Stimulated activated CD8-positive, alpha-beta memory T cell treated with anti-CD3 and anti-CD28 coated beads, Interleukin-15, amount 100 ng/mL, for 24 hours (primary cell): ENCODE results near the gene PNPLA8.
A peak's percentile ranks its signal among the peaks of the same experiment; 100 is the strongest.
"Not testable (repeated sequence)": the region's sequence is repeated elsewhere in the genome, so short reads cannot be mapped to it uniquely, and the experiment has no call there.

Experiments
- DNase-seq: peaks from one replicate; pipeline ENCODE4 v3.0.0-alpha.2; 2020; ENCODE audit warnings: low read depth

PNPLA8 gene

DNA sequence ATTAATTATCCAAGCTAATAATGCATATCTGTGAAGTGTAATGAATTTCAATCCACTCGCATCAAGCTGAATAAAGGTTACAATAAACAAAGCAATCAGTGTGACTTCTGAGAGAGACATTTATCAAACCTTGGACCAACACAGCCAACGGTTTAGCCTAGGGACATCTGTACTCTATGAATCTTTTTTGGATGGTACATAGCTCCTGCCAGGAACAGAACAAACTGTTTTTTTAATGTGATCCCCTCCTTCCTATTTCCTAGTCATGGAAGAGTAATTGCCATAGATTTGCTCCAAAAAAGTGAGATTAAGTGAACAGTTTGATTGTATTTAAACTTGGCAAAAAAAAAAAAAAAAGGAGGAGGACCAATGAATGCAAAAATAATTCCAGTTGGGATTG lies 58.5 kb downstream of the PNPLA8 start:
- no peak for DNase-seq

DNA sequence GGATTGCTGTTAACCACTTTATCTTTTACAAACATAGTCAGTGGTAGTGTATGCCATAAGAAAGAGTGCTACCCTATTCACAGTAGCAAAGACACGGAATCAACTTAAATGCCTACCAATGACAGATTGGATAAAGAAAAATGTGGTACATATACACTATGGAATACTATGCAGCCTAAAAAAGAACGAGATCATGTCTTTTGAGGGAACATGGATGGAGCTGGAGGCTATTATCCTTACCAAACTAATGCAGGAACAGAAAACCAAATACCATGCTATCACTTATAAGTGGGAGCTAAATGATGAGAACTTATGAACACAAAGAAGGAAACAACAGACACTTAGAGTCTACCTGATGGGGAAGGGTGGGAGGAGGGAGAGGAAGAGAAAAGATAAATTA lies 59.6 kb downstream of the PNPLA8 start:
- not testable (repeated sequence) for DNase-seq

DNA sequence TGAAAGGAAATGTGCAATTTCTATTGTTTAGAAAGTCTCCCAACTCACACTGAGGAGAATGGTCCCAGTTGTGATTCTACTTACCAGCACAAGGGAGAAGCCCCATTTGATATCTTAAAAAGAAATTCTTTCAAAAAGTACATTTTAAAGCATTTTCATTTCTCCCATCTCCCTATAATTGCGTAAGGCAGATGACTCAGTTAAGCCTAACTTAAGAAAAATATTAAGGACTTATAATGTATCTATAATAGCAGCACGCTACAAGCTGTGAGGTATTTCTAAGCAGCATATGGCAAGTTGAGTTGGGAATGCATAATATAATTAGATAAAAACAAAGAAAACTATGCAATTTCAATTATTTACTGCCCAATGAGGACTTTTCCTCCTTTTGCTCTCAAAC lies 61.2 kb downstream of the PNPLA8 start:
- DNase-seq, result no peak

DNA sequence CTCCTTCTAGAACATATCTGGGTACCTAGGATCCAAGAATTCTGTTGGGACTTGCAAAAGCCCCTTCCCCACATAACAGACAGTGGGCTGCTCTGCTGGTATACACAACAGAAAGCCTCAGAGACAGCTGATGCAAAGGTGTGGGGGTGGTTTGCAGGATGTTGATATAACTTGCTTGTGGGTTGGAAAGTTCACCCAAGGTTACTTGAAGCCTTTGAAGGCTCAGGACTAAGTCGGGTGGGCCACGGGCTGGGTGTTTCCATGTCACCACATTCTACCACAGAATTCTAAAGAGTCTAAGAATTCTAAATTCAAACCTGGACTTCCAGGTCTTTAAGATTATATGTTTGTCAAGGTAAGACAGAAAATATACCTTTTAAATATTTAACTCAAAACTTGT lies 62.3 kb downstream of the PNPLA8 start:
- no peak for DNase-seq

DNA sequence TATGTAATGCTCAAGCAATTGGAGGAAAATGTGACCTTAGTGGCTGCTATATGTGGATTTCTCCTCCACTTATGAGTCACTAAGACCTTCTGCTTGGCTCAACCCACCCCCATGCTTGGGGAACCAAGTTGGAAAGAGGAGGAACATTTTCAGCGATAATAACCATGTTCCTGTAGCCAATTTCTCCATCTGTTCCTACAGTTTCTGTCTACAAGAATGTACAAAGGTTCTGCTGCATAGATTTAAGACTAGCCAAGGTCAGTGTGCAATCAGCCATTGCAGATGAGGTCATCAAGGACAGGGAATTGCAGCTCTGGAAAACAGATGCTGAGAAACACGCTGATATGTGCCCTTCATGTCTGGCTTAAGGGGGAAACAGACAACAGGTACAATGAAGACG lies 64.1 kb downstream of the PNPLA8 start:
- DNase-seq, result no peak

DNA sequence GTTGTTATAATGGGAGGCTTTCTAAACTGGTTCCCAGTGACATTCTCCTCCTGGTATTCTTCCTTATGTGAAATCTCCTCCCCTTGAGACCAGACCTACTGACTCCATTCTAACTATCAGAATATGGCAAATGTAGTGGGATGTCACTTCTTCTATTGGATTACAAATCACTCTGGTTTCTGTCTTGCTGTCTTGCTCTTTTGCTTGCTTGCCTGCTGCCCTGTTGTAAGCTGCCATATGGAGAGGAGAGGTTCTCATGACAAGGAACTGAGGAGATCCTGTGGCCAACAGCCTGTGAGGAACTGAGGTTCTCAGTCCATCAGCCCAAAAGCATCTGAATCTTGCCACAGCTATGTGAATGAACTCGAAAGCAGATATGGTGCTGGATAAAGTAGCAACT lies 65.0 kb downstream of the PNPLA8 start:
- DNase-seq, result no peak

DNA sequence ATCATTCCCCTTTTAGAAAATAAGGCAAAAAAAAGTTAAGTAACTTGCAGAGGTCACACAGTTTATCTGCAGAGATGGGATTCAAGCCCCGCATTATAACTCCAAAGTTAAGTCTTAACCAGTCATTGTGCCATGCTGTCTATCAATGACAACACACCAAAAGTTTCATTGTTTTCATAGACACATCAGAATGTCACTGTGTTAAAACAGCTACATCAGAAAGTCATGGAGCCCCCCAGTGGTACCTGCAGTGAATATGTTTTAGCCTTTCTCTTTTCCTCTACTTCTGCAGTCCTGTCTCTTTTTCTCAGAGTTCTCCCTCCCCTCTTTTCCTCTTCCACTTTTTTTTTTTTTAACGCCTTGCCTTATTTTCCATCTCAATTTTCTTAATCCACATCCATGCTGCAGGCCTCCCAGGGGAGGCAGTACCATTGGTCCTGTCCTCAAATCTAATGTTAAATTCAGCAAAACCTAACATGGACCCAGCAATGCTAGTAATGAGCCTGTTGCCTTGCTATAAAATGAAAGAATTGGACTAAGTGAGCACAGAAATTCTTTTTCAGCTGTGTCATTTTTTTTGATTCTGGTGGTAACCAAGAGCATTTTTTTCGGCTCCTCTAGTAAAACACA lies 65.9 kb downstream of the PNPLA8 start:
- no peak for DNase-seq

DNA sequence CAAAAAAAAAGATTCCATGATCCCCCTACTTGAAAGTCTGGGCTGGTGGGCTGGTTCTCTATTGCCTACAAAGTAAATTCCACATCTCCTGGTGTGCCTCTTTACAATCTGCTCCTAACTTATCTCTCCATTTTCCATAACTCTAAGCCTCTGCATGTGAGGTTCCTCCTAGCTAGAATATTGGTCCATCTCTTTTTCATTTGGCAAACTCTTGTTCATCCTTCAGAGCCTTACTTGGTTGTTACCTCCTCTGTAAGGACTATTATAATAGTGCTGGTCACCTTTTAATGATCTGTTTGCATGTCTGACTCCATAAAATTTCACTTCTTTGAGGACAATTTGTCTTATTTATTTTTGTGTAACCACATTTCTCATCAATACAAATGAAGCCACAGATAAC lies 68.1 kb downstream of the PNPLA8 start:
- no peak for DNase-seq

DNA sequence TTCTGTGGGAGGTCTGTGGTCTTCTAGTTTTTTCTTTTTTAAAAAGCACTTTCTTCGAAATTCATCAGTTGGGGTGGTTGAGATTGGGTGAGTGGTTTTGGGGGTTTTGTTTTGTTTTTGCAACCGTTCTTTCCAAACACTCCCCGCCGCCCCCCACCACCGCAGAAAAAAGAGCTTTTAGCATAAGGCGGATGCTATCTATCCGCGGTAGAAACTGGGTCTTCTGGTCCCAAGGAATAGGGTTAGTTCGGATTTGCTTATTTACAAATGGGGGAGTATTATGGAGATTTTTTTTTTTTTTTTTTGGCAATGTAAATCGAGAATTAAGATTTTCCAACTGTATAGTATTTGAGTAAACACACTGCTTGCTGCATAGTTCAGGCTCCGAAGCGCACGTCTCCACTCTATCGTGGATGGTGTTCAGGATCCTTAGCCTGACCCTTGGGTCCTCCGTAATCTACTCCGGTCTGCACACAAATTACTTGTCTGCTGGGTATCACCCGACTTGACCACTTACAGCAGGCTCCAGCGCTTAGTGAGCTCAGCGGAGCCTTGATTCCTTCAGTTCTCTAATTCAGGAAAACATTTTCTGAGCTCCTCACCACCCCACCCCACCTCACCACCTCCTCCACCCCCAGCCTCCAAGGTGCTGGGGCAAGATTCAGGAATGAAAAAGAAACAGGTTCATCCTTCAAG lies 68.9 kb downstream of the PNPLA8 start:
- DNase-seq, result no peak

DNA sequence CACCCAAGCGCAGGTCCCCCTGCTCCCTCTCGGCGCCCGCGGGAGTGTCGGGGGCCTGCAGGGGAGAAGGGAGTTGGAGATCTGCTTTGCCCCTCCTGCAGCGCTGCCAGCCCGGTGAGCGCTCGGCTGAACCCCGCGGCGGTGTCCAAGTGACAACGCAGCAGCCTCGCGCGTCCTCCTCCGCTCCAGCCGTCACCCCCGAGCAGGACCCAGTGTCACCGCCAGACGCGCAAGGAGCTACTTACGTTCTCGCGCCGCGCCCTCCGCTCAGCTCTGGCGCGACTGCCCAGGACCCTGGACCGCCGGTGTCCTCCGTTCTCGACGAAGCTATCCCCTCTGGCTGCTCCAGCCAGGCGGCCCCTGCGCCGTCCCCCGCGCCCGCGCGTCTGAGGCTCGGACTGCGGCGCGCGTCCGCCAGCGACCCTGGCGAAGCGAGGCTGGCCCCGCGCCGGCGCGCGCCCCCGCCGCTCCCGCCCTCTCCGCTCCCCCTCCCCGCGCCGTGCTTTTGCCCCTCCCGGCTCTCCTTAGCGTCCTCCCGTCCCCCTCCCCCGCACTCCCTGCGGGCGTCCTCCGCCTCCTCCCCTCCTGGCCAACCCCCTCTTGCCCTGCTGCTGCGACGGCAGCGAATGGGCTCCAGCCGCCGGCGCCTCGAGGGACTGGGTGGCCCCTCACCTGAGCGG lies 69.8 kb downstream of the PNPLA8 start, which contains the start of gene NRCAM:
Gene NRCAM, minus strand, starts transcription at position 439 of the 680 bp plus-strand sequence. CDS start 216,372 bp downstream, outside the sequence.
- peak; percentile 13 for DNase-seq

DNA sequence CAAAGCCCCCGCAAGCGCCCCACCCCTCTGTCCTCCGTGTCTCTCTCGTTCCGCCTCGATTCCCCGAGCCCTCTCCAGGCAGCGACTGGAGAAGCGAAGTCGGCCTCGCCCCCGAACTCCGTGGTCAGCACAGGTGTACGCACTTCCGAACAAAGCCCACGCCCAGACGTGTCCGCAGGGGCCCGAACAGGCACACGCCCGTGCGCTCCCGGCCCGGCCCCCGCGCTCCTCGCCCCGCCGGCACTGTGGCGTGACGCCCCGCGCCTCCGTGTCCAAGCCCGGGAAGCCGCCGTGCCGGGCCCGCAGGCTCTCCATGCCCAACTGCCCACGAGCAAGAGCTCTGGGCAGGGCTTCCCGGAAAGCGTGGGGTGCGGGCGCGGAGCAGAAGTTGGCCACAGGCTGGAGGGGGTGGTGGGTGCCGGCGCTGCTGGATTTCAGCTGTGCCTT lies 70.4 kb downstream of the PNPLA8 start:
- DNase-seq, result no peak

DNA sequence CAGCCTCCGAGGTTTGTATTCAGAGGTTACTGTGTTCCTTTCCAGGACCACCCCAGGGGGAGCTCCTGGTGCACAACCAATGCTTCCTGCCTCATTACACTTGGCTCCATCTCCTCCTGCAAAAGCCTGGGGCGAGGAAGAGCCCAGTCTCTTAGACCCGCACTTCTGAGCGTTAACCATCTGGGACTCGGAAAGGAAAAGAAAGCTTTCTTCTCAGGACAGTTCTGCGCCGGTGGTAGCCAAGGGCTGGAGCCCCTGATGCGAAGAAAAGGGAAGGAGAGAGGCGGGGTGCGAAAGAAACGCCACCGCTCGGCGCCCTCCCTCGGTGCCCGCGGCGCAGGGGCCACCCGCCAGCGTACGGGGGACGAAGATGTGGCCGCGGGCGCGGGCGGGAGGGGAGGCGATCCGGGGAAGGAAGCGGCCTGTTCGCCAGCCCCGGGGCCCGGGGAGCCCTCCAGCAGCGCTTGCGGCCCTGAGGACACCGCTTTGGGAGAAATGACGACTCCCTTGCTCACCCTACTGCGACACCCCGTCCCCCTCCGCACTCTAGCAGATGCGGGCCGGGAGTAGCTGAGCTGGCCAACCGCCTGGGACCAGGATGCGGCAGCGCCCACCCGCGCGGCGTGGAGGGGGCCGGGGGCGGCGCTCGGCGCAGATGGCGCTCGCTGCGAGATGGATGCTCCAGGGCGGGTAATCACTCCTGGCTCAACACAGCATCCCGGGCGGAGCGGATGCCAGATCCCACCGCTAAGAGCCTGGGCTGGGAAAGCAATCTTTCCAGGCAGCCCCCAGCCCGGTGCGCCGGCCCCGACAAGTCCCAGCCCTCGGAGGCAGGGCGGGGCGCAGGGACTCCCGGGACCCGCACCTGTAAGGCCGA lies 71.0 kb downstream of the PNPLA8 start:
- DNase-seq, result no peak

DNA sequence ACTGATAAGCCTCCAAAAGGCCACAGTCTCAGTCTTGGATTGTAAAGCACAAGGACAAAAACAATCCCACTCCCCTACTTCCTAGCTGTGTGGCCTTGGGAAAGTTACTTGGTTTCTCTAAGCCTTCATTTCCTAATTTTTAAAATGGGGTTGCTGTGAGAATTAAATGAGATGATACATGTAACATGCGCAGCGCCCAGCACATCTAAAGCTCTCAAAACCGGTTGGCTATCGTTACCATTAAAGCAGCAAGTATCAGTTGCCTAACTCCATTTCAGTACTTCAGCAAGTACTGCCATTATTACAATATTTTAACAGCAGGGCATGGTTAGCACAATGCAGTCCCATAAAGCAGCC lies 71.6 kb downstream of the PNPLA8 start:
- DNase-seq, result no peak

DNA sequence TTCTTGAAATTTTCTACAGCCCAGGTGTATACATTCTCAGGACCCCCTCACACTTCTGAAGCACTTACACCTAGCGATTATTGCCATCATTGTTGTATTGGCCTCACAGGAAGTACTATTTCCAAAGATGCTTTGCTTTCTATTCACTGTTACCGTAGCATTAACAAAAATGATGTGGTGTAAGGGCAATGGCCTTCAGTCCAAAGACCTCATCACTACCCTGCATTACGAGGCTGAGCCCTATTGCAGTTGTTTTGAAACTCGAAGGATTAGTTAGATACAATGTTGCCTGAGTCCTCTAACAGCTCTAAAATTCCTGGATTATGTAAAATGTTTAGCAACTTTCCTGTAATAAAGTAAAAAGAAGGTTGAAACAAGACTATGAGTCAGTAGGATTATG lies 72.6 kb downstream of the PNPLA8 start:
- no peak for DNase-seq

DNA sequence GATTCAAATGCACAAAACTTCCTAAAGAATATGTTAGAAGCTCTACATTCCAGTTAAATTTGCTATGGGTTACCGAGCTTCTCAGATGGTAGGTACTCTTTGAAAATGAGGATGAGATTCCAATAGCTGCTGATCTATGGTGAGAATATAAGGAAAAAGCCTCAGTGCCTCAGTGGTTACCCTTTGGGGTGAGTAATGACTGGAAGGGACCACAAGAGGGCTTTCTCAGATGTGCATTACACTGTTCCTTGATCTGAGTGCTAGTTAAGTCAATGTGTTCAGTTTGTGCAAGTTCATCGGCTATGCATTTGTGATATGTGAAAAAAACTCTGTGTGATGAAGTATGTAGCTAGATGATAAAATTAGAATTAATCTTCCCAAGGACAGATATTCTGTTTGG lies 73.2 kb downstream of the PNPLA8 start:
- DNase-seq, result no peak

DNA sequence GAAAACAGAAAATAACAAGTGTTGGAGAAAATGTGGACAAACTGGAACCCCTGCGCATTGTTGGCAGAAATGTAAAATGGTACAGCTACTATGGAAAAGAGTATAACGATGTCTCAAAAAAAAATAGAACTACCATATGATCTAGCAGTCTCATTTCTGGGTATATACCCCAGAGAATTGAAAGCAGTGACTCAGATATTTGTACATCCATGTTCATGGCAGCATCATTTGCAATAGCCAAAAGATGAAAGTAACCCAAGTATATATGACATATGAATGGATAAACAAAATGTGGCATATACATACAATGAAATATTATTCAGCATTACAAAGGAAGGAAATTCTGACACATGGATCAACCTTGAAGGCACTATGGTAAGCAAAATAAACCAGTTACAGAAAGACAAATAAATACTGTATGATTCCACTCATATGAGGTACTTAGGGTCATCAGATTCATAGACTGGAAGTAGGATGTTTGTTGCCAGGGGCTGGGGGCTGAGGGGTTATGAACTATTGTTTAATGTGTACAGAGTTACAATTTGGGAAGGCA lies 74.6 kb downstream of the PNPLA8 start:
- no peak for DNase-seq

DNA sequence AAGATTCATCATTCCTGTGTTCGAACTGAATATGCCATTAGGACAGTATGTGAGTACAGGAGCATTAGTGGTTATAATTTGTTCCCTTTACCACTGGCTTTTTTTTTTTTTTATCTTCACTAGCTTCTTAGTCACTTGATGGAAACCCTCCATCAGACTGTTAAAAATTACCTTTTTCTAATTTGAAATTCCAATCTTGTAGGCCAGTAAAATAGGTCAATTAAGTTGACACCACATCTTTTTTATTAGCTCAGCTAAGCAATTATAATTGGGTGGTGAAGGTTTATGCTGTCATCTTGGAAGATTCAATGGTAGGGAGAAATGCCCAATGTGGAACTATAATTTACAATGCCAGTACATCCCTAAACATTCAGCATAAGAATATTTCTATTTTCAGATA lies 75.8 kb downstream of the PNPLA8 start:
- no peak for DNase-seq

DNA sequence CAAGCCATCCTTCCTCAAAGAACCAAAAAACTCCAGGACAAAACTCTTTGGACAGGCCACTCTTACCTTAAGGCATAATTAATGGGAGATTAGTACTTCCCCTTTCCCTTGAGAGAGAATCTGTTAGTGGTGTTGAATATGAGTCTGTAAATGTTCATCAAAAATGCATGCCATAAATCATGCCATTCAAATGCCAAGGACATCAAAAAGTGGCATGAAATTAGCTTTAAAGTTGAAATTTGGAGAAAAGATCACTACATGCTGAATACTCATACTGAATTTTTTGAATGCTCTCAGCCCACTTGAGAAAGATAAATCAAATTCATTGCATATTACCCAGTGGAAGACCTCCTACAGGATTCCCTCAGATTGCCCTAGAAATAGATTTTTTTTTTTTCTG lies 76.4 kb downstream of the PNPLA8 start:
- DNase-seq, result no peak

DNA sequence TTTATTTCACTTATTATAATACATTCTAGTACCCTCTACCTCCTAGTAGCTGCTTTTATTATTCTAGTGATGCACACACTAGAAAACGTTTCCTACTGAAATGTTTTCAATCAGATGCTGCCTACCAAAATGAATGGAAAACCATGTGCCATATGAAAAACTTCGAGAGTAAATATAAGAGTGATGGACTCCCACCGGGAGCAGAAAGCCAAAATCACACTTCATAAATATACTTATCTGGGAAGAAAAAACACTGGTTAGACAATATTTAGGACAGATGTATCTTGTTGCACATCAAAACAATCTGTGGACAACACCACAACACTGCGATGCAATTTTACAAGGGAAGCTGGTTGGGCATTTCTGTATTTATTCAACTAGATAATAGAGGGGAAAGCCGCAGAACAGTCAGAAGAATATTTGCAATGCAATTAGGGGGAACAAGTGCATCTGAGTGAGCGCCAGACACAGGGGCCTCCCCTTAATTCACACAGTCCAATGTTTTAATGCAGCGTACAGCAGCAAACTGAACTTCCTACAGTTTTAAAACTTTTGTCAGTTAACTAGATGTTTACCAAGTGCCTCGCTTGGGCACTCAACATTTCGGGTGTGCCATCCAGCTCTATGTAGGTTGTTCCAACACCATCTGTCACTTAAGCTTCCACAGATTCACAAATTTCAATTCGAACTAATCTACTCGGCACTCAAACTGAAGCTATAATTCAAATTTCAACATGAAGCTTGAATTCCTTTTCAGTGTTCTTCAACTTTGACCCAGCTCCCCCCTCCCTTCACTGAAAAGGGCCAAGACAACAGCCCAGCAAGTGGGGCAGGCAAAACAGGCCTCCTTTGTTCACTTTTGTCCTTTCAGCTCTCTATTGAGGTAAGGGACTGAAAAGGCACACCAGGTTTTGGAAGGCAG lies 77.1 kb downstream of the PNPLA8 start:
- DNase-seq, result no peak

DNA sequence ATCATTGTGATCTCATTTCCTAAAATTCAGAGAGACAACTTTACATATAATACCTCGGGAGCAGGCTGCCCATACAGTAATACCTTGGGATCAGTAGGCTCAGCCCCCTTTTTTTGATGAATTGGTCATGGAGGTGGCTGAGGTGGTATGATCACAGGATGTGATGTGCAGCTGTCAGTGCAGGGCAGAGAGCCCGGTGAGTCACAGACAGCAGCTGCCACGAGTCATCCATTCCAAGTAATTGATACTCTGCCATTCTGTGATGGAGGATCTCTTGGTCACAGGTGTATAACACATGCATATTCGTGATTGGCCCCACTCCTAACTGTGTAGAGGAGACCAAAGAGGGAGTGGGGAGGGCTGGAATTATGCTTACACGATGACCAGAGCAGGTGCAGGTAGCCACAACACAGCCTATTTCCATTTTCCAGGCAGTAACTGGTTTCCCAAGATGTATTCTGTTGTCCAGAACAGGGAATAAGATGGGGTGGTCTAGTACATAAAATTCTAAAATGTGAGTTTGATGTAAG lies 83.8 kb downstream of the PNPLA8 start:
- no peak for DNase-seq
